Heart left ventricle (tissue), 16 donors: Measurements from ENCODE around the gene WDR37. TPM values are rescaled to one million over a fixed set of nuclear protein-coding genes. Genes with fewer than 3 reads are reported as not detected.
"Not testable (repeated sequence)": the region's sequence is repeated elsewhere in the genome, so short reads cannot be mapped to it uniquely, and the experiment has no call there.

Experiments
- ATAC-seq, 4 donors: fragments of 200-7000 bp; cut with Tn5 transposase; one replicate each; pipeline ENCODE4 v1.9.1; 2020 to 2022; ENCODE audit warnings: moderate library complexity in 4 of 4, mild to moderate bottlenecking in 3 of 4, moderate number of reproducible peaks in 1 of 4
- DNase-seq, 5 donors: peaks; one replicate each; pipeline ENCODE4 v3.0.0-alpha.2; 2020
- H3K27ac ChIP-seq, 12 donors: fragments of 200-600 bp; sonication (generic) in 4 of 12; one replicate each; pipeline versions ENCODE4 v1.5.0 to v1.8.0; 2016 to 2022; ENCODE audit warnings: mild to moderate bottlenecking in 2 of 12
- H3K27me3 ChIP-seq, 9 donors: fragments of 200-600 bp; sonication (generic) in 2 of 9; one replicate each; pipeline versions ENCODE4 v1.5.1 to v1.8.0; 2016 to 2022; ENCODE audit warnings: mild to moderate bottlenecking in 3 of 9
- H3K36me3 ChIP-seq, 9 donors: fragments of 200-600 bp; sonication (generic) in 2 of 9; one replicate each; pipeline versions ENCODE4 v1.5.0 to v1.8.0; 2018 to 2022; ENCODE audit warnings: mild to moderate bottlenecking in 2 of 9
- H3K4me1 ChIP-seq, 12 donors: fragments of 200-600 bp; sonication (generic) in 4 of 12; one replicate each; pipeline versions ENCODE4 v1.5.0 to v1.8.0; 2016 to 2022; ENCODE audit warnings: mild to moderate bottlenecking in 3 of 12
- H3K4me3 ChIP-seq, 12 donors: fragments of 200-600 bp; sonication (generic) in 4 of 12; one replicate each; pipeline versions ENCODE4 v1.5.0 to v1.8.0; 2017 to 2022; ENCODE audit warnings: mild to moderate bottlenecking in 9 of 12, moderate library complexity in 4 of 12
- H3K9me3 ChIP-seq, 12 donors: fragments of 200-600 bp; sonication (generic) in 4 of 12; one replicate each; pipeline versions ENCODE4 v1.5.0 to v1.8.0; 2016 to 2022; ENCODE audit warnings: mild to moderate bottlenecking in 1 of 12
- POLR2A ChIP-seq, 2 donors: fragments of 450-650 bp; IDR thresholded peaks; one replicate each; pipeline ENCODE4 v1.6.1; 2017; ENCODE audit warnings: antibody characterized with exemption in 2 of 2, mild to moderate bottlenecking in 2 of 2, moderate library complexity in 2 of 2
- WGBS, 4 donors: extraction: QIAGEN DNeasy Blood & Tissue Kit in 2 of 4; methylation state at CpG; one replicate each; pipeline versions ENCODE4 v1.1.5 to v1.1.7; 2013 to 2018; 5-methylcytosine and 5-hydroxymethylcytosine counted together
- intact Hi-C, 10 donors: fragments of 100-400 bp; cut with DNase I; formaldehyde crosslinking; loops; one replicate each; pipeline versions ENCODE4 v1.11.1 to v1.14.2; 2022
- polyA plus RNA-seq, 2 donors: library from polyadenylated mRNA; stranded (reverse); fragments of 200-250 nt; gene quantifications; one replicate each; pipeline ENCODE4 v1.2.3, GENCODE V29; 2013
- total RNA-seq, 9 donors: library from RNA; depleted of rRNA in 2 of 9; stranded (reverse); fragments of >200 nt in 2 of 9; fragmentation: NEBNext Ultra II Directional in 3 of 9; extraction: Animal tissue kit (Norgen Biotek cat#: 25700) in 3 of 9; gene quantifications; one replicate each; pipeline versions ENCODE4 v1.1.0 to v1.2.4, GENCODE V29; 2016 to 2023
- TF ChIP-seq, protein P1 (sequence below), 12 donors: fragments of 200-600 bp; sonication (generic) in 4 of 12; IDR thresholded peaks; one replicate each; pipeline versions ENCODE4 v1.5.0 to v1.8.0; 2018 to 2022; ENCODE audit warnings: antibody characterized with exemption in 12 of 12, mild to moderate bottlenecking in 5 of 12
- donor health status: ischemic (EF 13 %, LVEDD 7.1; RV severe dilation, severe dysfunction).
- donor health status: healthy with polysubstance abuse.
- donor health status: DM: no; HTN: yes; CAD: no.
- donor health status: DM: no; HTN: no; CAD: no.
- donor health status: ischemic (EF 25% LVEDD 6.9; RV normal size, moderate dysfunction).
- donor health status: ischemic (EF 25% LVEDD 5.7; RV mildly dilated, moderate dysfunction).
- donor health status: healthy.
- donor health status: DM: yes; HTN: yes; CAD: no.
- donor health status: ischemic (EF 35%, LVEDD 5.7; RV mildly dilated, moderate dysfunction).
- donor health status: nonischemic (EF 11% LVEDD 7.7; RV severe dilation, severe dysfunction).
- donor health status: DM: yes; HTN: yes; CAD: no.
- donor health status: PGD.
- donor health status: ischemic (EF 29% LVEDD 5.4; RV normal size, mild dysfunction).
- donor health status: nonischemic (EF 23%, LVEDD 6.1; RV moderate dilation, normal function).

The WDR37 gene
- total and polyA plus RNA-seq, 11 donors, result 8.4 to 43.3 (median 26.3) TPM

DNA sequence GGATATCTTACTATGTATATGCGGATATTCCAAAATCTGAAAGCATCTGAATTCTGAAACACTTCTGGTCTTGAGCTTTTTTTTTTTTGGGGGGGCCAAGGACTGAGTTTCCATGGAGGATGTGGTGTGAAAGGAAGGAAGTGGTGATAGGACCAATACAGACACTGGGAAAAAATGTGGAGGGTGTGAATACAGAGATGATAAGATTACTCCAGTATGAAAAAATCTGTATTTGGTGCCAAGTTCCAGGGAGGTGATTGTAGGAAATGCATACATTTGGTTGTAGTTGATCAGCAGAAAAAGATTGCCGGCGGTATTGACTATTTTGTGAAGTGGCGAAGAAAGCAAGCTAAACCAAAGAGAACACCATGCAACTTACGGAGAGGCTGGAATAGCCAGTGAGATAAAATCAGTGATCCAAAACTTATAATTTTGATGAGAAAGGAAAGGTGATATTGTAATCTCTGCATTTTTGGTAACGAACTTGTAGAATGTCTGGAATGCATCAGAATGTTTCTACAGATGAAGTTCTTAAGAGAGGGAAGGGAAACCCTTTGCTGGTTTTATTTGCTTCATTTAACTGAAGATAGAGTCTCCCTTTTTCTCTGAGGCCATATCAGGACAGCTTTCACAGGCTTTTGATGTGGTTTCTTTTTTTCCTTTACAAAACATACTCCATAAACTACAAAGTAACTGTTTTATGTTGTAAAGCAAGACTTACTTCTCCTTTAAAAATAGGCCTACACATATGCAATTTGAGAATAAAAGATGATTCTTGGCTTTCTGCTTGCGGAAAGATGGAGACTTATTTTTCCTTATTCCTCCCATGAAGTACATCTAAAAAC lies 6.0 kb downstream of the WDR37 start:
- no peak for ATAC-seq
- no peak for DNase-seq
- no peaks in the 10 kb centered on the region for H3K9me3 ChIP-seq
- H3K27me3 ChIP-seq, result no peaks in the 10 kb centered on the region
- no peak for TF ChIP-seq POLR2A (IDR thresholded peaks at IDR 0.05)
- TF ChIP-seq, protein P1, sequence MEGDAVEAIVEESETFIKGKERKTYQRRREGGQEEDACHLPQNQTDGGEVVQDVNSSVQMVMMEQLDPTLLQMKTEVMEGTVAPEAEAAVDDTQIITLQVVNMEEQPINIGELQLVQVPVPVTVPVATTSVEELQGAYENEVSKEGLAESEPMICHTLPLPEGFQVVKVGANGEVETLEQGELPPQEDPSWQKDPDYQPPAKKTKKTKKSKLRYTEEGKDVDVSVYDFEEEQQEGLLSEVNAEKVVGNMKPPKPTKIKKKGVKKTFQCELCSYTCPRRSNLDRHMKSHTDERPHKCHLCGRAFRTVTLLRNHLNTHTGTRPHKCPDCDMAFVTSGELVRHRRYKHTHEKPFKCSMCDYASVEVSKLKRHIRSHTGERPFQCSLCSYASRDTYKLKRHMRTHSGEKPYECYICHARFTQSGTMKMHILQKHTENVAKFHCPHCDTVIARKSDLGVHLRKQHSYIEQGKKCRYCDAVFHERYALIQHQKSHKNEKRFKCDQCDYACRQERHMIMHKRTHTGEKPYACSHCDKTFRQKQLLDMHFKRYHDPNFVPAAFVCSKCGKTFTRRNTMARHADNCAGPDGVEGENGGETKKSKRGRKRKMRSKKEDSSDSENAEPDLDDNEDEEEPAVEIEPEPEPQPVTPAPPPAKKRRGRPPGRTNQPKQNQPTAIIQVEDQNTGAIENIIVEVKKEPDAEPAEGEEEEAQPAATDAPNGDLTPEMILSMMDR (IDR thresholded peaks at IDR 0.05), result no peak
- no peak overlapping the region for H3K4me3 ChIP-seq
- peaks cover 0 to 24% (median 6%) of the 10 kb centered on the region in 9 donors for H3K36me3 ChIP-seq
- peak overlapping the region in 1 of 12 donors; percentile 73 for H3K27ac ChIP-seq
- intact Hi-C loops, result no loop called here
- peaks cover 0 to 64% (median 35%) of the 10 kb centered on the region in 12 donors for H3K4me1 ChIP-seq
- WGBS, 4 donors, result 73 to 77% (median 75%) methylated on average over 7 of the region's 7 CpGs

DNA sequence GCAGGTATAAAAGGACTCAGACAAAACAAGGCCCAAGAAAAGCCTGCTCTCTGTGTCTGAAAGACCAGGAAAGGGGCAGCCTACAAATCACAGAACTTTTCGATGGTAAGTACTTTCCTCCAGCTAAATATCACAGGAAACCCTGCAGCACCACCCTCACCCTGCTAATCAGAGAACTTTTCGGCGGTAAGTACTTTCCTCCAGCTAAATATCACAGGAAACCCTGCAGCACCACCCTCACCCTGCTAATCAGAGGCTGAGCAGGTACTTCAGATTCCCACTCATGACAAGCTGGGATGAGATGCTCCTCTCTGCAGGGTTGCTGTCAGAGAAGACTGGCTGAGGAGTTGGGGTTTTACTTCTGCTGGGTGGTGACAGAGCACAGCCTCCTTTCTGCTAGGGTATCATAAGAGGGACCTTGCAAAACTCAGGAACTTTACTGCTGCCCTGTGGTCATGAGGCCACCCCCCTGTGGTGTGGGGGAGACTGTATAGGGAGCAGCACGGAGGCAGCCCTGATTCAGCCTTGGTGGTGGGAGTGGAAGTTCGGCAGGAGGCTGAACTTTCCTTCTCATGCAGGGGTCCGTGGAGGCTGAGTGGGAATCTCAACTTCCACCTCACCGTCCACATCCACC lies 7.2 kb downstream of the WDR37 start:
- DNase-seq (no peak), ATAC-seq (peak in 3 of 4 donors; percentile 18 to 49 (median 45))
- Histone ChIP-seq H3K4me1 (peaks cover 0 to 53% (median 29%) of the 10 kb centered on the region in 12 donors), H3K27me3 (no peaks in the 10 kb centered on the region), H3K4me3 (no peak overlapping the region), H3K9me3 (no peaks in the 10 kb centered on the region), H3K36me3 (peaks cover 0 to 24% (median 6%) of the 10 kb centered on the region in 9 donors), H3K27ac (peak overlapping the region in 1 of 12 donors; percentile 73)
- TF ChIP-seq, protein P1 (IDR thresholded peaks at IDR 0.05), result no peak
- TF ChIP-seq POLR2A (IDR thresholded peaks at IDR 0.05), result no peak
- WGBS, 4 donors, result 57 to 70% (median 64%) methylated on average over 7 of the region's 7 CpGs
- intact Hi-C loops, result no loop called here

DNA sequence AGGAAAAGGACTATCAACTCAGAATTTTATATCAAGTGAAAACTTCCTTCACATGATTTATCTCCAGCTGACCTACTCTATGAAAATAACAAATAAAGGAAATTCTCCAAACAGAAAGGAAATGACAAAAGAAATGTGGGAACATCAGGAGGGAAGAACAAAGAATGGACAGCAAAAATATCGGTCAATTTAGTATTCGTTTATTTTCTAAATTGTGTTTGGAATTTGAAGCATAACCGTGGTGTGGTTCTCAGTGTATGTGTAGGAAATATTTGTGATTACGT lies 8.7 kb downstream of the WDR37 start:
- ATAC-seq, result no peak
- H3K4me1 ChIP-seq, result peaks cover 0 to 47% (median 22%) of the 10 kb centered on the region in 12 donors
- H3K27me3 ChIP-seq, result no peaks in the 10 kb centered on the region
- H3K4me3 ChIP-seq, result no peak overlapping the region
- H3K27ac ChIP-seq, result no peak overlapping the region
- peaks cover 0 to 15% (median 6%) of the 10 kb centered on the region in 9 donors for H3K36me3 ChIP-seq
- intact Hi-C loops, result no loop called here
- H3K9me3 ChIP-seq, result no peaks in the 10 kb centered on the region
- 74 to 84% (median 78%) methylated on average over 4 of the region's 4 CpGs for WGBS, 4 donors
- no peak for TF ChIP-seq POLR2A (IDR thresholded peaks at IDR 0.05)
- TF ChIP-seq, protein P1 (IDR thresholded peaks at IDR 0.05), result no peak
- no peak for DNase-seq

DNA sequence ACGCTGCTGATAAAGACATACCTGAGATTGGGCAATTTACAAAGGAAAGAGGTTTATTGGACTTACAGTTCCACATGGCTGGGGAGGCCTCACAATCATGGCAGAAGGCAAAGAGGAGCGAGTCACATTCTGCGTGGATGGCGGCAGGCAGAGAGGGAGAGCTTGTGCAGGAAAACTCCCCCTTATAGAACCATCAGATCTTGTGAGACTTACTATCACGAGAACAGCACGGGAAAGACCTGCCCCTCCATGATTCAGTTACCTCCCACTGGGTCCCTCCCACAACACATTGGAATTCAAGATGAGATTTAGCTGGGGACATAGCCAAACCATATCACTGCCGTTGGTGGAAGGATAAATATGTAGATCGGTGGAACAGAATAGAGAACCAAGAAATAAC lies 10.5 kb downstream of the WDR37 start:
- peaks cover 0 to 14% (median 6%) of the 10 kb centered on the region in 9 donors for H3K36me3 ChIP-seq
- H3K4me3 ChIP-seq, intact Hi-C loops, H3K27ac ChIP-seq, H3K9me3 ChIP-seq, DNase-seq, H3K27me3 ChIP-seq, ATAC-seq: not testable (repeated sequence)
- H3K4me1 ChIP-seq, result peaks cover 0 to 31% (median 14%) of the 10 kb centered on the region in 12 donors
- WGBS, 4 donors, result 78 to 83% (median 80%) methylated on average over 8 of the region's 8 CpGs
